ENCODE measurements around the gene RAP2A.

- no peak for TF ChIP-seq CTCF (IDR thresholded peaks at IDR 0.05; ENCODE audit: borderline replicate concordance, extremely low read depth, low read length, poor library complexity, severe bottlenecking)
- no peak for TF ChIP-seq EZH2 (IDR thresholded peaks at IDR 0.05; ENCODE audit: borderline replicate concordance, low read depth, low read length, severe bottlenecking)
Measured at GRCh38 chr13:97440598-97441170, 6.7 kb downstream of the RAP2A start.

Measured in DND-41 (cell line).